ENCODE measurements around the gene GAB2.

Gene GAB2

GRCh38 chr11:78312712-78313111, 104.9 kb downstream of the GAB2 start:
- H3K9me3 ChIP-seq (ENCODE audit: low read length): no peaks in the 10 kb centered on the region
- no peaks in the 10 kb centered on the region for H3K9me2 ChIP-seq (ENCODE audit: low read depth, low read length)
- H3K27me3 ChIP-seq (ENCODE audit: insufficient read depth, low read length): no peaks in the 10 kb centered on the region
- no peaks in the 10 kb centered on the region for H3F3A ChIP-seq (ENCODE audit: insufficient read depth, low read length)
- no peaks in the 10 kb centered on the region for H3K79me2 ChIP-seq (ENCODE audit: insufficient read depth, low read length)
- no peak overlapping the region for H3K9ac ChIP-seq (ENCODE audit: low read length)
- H2AFZ ChIP-seq (ENCODE audit: low read length): no peak overlapping the region
- H3K4me3 ChIP-seq (ENCODE audit: low read depth, low read length, poor library complexity, severe bottlenecking): no peak overlapping the region
- no peak for TF ChIP-seq EZH2 (IDR thresholded peaks at IDR 0.05; ENCODE audit: borderline replicate concordance, low read length)
- TF ChIP-seq CTCF (IDR thresholded peaks at IDR 0.05; ENCODE audit: low read length): no peak
- no peak overlapping the region for H3K4me2 ChIP-seq (ENCODE audit: low read length)
- H3K27ac ChIP-seq (ENCODE audit: low read depth, low read length, poor library complexity, severe bottlenecking): no peak overlapping the region
- no peaks in the 10 kb centered on the region for H3K36me3 ChIP-seq (ENCODE audit: insufficient read depth, low read length)
- no peaks in the 10 kb centered on the region for H3K4me1 ChIP-seq (ENCODE audit: insufficient read depth, low read length, severe bottlenecking)
- H4K20me1 ChIP-seq (ENCODE audit: insufficient read depth, low read length): no peaks in the 10 kb centered on the region

GRCh38 chr11:78311702-78312371, 105.8 kb downstream of the GAB2 start:
- Histone ChIP-seq H2AFZ (ENCODE audit: low read length) (no peak overlapping the region), H3F3A (ENCODE audit: insufficient read depth, low read length) (no peaks in the 10 kb centered on the region), H3K27me3 (ENCODE audit: insufficient read depth, low read length) (no peaks in the 10 kb centered on the region), H3K79me2 (ENCODE audit: insufficient read depth, low read length) (no peaks in the 10 kb centered on the region), H3K4me1 (ENCODE audit: insufficient read depth, low read length, severe bottlenecking) (no peaks in the 10 kb centered on the region), H3K9me2 (ENCODE audit: low read depth, low read length) (no peaks in the 10 kb centered on the region), H3K4me3 (ENCODE audit: low read depth, low read length, poor library complexity, severe bottlenecking) (no peak overlapping the region), H3K4me2 (ENCODE audit: low read length) (no peak overlapping the region), H4K20me1 (ENCODE audit: insufficient read depth, low read length) (no peaks in the 10 kb centered on the region), H3K9ac (ENCODE audit: low read length) (no peak overlapping the region), H3K36me3 (ENCODE audit: insufficient read depth, low read length) (no peaks in the 10 kb centered on the region), H3K27ac (ENCODE audit: low read depth, low read length, poor library complexity, severe bottlenecking) (no peak overlapping the region), H3K9me3 (ENCODE audit: low read length) (no peaks in the 10 kb centered on the region)
- no peak for TF ChIP-seq CTCF (IDR thresholded peaks at IDR 0.05; ENCODE audit: low read length)
- no peak for TF ChIP-seq EZH2 (IDR thresholded peaks at IDR 0.05; ENCODE audit: borderline replicate concordance, low read length)

- H3K27ac ChIP-seq (ENCODE audit: low read depth, low read length, poor library complexity, severe bottlenecking): no peak overlapping the region
- H3K4me3 ChIP-seq (ENCODE audit: low read depth, low read length, poor library complexity, severe bottlenecking): no peak overlapping the region
- no peaks in the 10 kb centered on the region for H3K4me1 ChIP-seq (ENCODE audit: insufficient read depth, low read length, severe bottlenecking)
- TF ChIP-seq EZH2 (IDR thresholded peaks at IDR 0.05; ENCODE audit: borderline replicate concordance, low read length) (no peak), CTCF (IDR thresholded peaks at IDR 0.05; ENCODE audit: low read length) (no peak)
- H2AFZ ChIP-seq (ENCODE audit: low read length): no peak overlapping the region
- H4K20me1 ChIP-seq (ENCODE audit: insufficient read depth, low read length): no peaks in the 10 kb centered on the region
- no peak overlapping the region for H3K9ac ChIP-seq (ENCODE audit: low read length)
- no peaks in the 10 kb centered on the region for H3K79me2 ChIP-seq (ENCODE audit: insufficient read depth, low read length)
- H3K27me3 ChIP-seq (ENCODE audit: insufficient read depth, low read length): no peaks in the 10 kb centered on the region
- no peaks in the 10 kb centered on the region for H3K36me3 ChIP-seq (ENCODE audit: insufficient read depth, low read length)
- no peaks in the 10 kb centered on the region for H3K9me3 ChIP-seq (ENCODE audit: low read length)
- H3K4me2 ChIP-seq (ENCODE audit: low read length): no peak overlapping the region
- no peaks in the 10 kb centered on the region for H3K9me2 ChIP-seq (ENCODE audit: low read depth, low read length)
- no peaks in the 10 kb centered on the region for H3F3A ChIP-seq (ENCODE audit: insufficient read depth, low read length)
Measured at GRCh38 chr11:78310500-78310909, 107.1 kb downstream of the GAB2 start.
